Keratinocyte (primary cell): ENCODE data around the gene PES1.

Experiments used
- EZH2 ChIP-seq: IDR thresholded peaks from one replicate; pipeline ENCODE4 v1.6.1; 2012; ENCODE audit warnings: inconsistent platforms, mild to moderate bottlenecking, low read length, moderate library complexity
- TF ChIP-seq, protein P1 (sequence below), 3 experiments: IDR thresholded peaks in 1 of 3; conservative IDR thresholded peaks in 1 of 3; optimal IDR thresholded peaks in 1 of 3; 2 replicates in 2 of 3; 3 replicates in 1 of 3; pipeline versions ENCODE3 to v1.5.1; 2011; ENCODE audit warnings: low read length in 3 of 3, mild to moderate bottlenecking in 3 of 3, moderate library complexity in 2 of 3, control low read depth in 1 of 3, inconsistent platforms in 1 of 3; ENCODE audit not compliant: insufficient read depth in 2 of 3; ENCODE audit errors: extremely low read depth in 1 of 3

DNA sequence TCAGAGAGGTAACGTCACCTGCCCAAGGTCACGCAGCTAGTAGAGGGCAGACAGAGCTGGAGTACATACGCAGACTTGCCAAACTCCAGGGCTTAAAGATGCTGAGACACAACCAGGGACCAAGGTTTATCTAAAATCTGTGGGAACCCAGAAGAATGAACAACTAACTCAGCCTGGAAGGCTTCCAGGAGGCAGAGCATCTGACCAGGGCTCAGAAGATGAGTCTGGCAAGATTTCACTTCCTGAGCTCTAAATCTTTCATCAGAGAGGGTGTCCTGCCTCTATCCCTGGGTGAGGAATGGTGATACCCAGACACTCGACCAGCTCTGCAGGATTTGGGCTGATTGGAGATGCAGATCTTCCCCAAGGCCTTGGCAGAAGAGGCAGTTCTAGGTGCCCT lies 26.4 kb downstream of the PES1 start:
- TF ChIP-seq, protein P1, sequence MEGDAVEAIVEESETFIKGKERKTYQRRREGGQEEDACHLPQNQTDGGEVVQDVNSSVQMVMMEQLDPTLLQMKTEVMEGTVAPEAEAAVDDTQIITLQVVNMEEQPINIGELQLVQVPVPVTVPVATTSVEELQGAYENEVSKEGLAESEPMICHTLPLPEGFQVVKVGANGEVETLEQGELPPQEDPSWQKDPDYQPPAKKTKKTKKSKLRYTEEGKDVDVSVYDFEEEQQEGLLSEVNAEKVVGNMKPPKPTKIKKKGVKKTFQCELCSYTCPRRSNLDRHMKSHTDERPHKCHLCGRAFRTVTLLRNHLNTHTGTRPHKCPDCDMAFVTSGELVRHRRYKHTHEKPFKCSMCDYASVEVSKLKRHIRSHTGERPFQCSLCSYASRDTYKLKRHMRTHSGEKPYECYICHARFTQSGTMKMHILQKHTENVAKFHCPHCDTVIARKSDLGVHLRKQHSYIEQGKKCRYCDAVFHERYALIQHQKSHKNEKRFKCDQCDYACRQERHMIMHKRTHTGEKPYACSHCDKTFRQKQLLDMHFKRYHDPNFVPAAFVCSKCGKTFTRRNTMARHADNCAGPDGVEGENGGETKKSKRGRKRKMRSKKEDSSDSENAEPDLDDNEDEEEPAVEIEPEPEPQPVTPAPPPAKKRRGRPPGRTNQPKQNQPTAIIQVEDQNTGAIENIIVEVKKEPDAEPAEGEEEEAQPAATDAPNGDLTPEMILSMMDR (optimal IDR thresholded peaks at IDR 0.05 in 1 of 3, IDR thresholded peaks at IDR 0.05 in 1 of 3, conservative IDR thresholded peaks at IDR 0.05 in 1 of 3; ENCODE audit: extremely low read depth in 1 of 3, insufficient read depth in 2 of 3, low read length in 3 of 3): no peak
- no peak for TF ChIP-seq EZH2
